K562 (cell line): Measurements from ENCODE around the gene AMDHD2.
"Not testable (repeated sequence)": the region's sequence is repeated elsewhere in the genome, so short reads cannot be mapped to it uniquely, and the experiment has no call there.

Experiments used
- ETV5 ChIP-seq: sonication (generic); formaldehyde crosslinking; IDR thresholded peaks from 2 replicates; pipeline ENCODE4 v1.4.0; 2020; ENCODE audit warnings: low read depth, mild to moderate bottlenecking, missing genetic modification reagents
- FOXK2 ChIP-seq, 2 experiments: fragments of 450-650 bp; IDR thresholded peaks in 1 of 2; conservative IDR thresholded peaks in 1 of 2; 2 replicates each; pipeline ENCODE4 v1.6.1; 2016; ENCODE audit warnings: low read depth in 2 of 2, mild to moderate bottlenecking in 1 of 2
- NR3C1 ChIP-seq: sonication (generic); formaldehyde crosslinking; IDR thresholded peaks from 2 replicates; pipeline ENCODE4 v1.8.1; 2022; ENCODE audit warnings: missing genetic modification reagents
- TF ChIP-seq, protein P1 (sequence below): fragments of 450-650 bp; IDR thresholded peaks from 2 replicates; pipeline ENCODE4 v1.6.1; 2016; ENCODE audit warnings: missing biosample characterization, missing genetic modification characterization
- TF ChIP-seq, protein P2 (sequence below), 2 experiments: fragments of 450-650 bp in 1 of 2; sonication (generic) in 1 of 2; formaldehyde crosslinking; conservative IDR thresholded peaks; 2 replicates each; pipeline versions ENCODE4 v1.4.0 to v1.8.1; 2020 to 2022; ENCODE audit warnings: mild to moderate bottlenecking in 1 of 2, missing genetic modification reagents in 1 of 2
- TF ChIP-seq, protein P3 (sequence below): fragments of 250-450 bp; sonication (Bioruptor Pico); IDR thresholded peaks from 2 replicates; pipeline ENCODE4 v1.8.0; 2021; ENCODE audit warnings: moderate library complexity, mild to moderate bottlenecking, inconsistent platforms
- TF ChIP-seq, protein P4 (sequence below): sonication (generic); formaldehyde crosslinking; IDR thresholded peaks from 2 replicates; pipeline ENCODE4 v1.8.0; 2022; ENCODE audit warnings: mild to moderate bottlenecking, missing genetic modification reagents
- TF ChIP-seq, protein P5 (sequence below), 2 experiments: fragments of 450-650 bp; IDR thresholded peaks; 2 replicates each; pipeline ENCODE4 v1.6.1; 2016
- TF ChIP-seq, protein P6 (sequence below): sonication (generic); formaldehyde crosslinking; IDR thresholded peaks from 2 replicates; pipeline ENCODE4 v1.9.0; 2022; ENCODE audit warnings: mild to moderate bottlenecking, missing genetic modification reagents

DNA sequence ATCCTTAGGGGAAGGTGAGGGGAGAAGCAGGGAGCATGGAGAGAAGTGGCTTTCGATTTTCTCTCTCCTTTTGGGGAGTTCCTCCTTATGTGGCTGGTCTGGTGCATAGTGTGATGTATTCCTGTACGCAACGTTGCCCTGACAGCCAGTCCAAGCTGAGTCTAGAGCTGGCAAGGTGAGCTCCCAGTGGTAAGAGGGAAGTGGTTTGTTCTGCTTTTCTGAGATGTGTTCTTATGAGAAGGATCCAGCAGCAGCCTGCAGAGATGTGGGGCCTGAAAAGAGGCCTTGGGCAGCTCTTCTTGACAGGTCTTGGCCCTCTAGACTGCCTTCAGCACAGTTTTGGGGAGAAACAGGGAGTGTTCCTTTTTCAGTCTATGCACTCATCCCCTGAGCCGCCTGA lies 20.7 kb downstream of the AMDHD2 start:
- TF ChIP-seq, protein P1, sequence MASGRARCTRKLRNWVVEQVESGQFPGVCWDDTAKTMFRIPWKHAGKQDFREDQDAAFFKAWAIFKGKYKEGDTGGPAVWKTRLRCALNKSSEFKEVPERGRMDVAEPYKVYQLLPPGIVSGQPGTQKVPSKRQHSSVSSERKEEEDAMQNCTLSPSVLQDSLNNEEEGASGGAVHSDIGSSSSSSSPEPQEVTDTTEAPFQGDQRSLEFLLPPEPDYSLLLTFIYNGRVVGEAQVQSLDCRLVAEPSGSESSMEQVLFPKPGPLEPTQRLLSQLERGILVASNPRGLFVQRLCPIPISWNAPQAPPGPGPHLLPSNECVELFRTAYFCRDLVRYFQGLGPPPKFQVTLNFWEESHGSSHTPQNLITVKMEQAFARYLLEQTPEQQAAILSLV (tag) = not testable (repeated sequence)
- not testable (repeated sequence) for TF ChIP-seq FOXK2 (conservative IDR thresholded peaks at IDR 0.05 in 1 of 2, IDR thresholded peaks at IDR 0.05 in 1 of 2; ENCODE audit: low read depth in 2 of 2); ETV5; NR3C1
- TF ChIP-seq, protein P2, sequence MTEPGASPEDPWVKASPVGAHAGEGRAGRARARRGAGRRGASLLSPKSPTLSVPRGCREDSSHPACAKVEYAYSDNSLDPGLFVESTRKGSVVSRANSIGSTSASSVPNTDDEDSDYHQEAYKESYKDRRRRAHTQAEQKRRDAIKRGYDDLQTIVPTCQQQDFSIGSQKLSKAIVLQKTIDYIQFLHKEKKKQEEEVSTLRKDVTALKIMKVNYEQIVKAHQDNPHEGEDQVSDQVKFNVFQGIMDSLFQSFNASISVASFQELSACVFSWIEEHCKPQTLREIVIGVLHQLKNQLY (CRISPR knock-in tag; conservative IDR thresholded peaks at IDR 0.05) = not testable (repeated sequence)
- TF ChIP-seq, protein P3, sequence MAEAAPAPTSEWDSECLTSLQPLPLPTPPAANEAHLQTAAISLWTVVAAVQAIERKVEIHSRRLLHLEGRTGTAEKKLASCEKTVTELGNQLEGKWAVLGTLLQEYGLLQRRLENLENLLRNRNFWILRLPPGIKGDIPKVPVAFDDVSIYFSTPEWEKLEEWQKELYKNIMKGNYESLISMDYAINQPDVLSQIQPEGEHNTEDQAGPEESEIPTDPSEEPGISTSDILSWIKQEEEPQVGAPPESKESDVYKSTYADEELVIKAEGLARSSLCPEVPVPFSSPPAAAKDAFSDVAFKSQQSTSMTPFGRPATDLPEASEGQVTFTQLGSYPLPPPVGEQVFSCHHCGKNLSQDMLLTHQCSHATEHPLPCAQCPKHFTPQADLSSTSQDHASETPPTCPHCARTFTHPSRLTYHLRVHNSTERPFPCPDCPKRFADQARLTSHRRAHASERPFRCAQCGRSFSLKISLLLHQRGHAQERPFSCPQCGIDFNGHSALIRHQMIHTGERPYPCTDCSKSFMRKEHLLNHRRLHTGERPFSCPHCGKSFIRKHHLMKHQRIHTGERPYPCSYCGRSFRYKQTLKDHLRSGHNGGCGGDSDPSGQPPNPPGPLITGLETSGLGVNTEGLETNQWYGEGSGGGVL = not testable (repeated sequence)
- TF ChIP-seq, protein P4, sequence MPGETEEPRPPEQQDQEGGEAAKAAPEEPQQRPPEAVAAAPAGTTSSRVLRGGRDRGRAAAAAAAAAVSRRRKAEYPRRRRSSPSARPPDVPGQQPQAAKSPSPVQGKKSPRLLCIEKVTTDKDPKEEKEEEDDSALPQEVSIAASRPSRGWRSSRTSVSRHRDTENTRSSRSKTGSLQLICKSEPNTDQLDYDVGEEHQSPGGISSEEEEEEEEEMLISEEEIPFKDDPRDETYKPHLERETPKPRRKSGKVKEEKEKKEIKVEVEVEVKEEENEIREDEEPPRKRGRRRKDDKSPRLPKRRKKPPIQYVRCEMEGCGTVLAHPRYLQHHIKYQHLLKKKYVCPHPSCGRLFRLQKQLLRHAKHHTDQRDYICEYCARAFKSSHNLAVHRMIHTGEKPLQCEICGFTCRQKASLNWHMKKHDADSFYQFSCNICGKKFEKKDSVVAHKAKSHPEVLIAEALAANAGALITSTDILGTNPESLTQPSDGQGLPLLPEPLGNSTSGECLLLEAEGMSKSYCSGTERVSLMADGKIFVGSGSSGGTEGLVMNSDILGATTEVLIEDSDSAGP (CRISPR knock-in tag) = not testable (repeated sequence)
- TF ChIP-seq, protein P5, sequence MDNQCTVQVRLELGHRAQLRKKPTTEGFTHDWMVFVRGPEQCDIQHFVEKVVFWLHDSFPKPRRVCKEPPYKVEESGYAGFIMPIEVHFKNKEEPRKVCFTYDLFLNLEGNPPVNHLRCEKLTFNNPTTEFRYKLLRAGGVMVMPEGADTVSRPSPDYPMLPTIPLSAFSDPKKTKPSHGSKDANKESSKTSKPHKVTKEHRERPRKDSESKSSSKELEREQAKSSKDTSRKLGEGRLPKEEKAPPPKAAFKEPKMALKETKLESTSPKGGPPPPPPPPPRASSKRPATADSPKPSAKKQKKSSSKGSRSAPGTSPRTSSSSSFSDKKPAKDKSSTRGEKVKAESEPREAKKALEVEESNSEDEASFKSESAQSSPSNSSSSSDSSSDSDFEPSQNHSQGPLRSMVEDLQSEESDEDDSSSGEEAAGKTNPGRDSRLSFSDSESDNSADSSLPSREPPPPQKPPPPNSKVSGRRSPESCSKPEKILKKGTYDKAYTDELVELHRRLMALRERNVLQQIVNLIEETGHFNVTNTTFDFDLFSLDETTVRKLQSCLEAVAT (IDR thresholded peaks at IDR 0.05) = not testable (repeated sequence)
- TF ChIP-seq, protein P6, sequence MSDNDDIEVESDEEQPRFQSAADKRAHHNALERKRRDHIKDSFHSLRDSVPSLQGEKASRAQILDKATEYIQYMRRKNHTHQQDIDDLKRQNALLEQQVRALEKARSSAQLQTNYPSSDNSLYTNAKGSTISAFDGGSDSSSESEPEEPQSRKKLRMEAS (CRISPR knock-in tag) = not testable (repeated sequence)
